ENCODE results near the gene RPS6KA4. TPM values are rescaled to one million over a fixed set of nuclear protein-coding genes. Genes with fewer than 3 reads are reported as not detected.
A peak's percentile ranks its signal among the peaks of the same experiment; 100 is the strongest.

The RPS6KA4 gene
- total RNA-seq, 1 donor from 2014 or later = 34.9 TPM

GRCh38 chr11:64357446-64357845 lies 1.5 kb upstream of the RPS6KA4 start:
- no peak for DNase-seq (ENCODE audit: low spot score)
- Mint-ChIP-seq H3K4me1 (ENCODE audit: low read depth) (peaks cover 45% of the 10 kb centered on the region), H3K27me3 (ENCODE audit: low read depth) (no peaks in the 10 kb centered on the region), H3K9me3 (ENCODE audit: low read depth) (no peaks in the 10 kb centered on the region), H3K36me3 (ENCODE audit: low read depth) (peaks cover 7% of the 10 kb centered on the region), H3K4me3 (ENCODE audit: unreplicated experiment) (no peak overlapping the region), H3K27ac (ENCODE audit: unreplicated experiment) (peak overlapping the region; percentile 2)
- no peak for TF ChIP-seq CTCF (IDR thresholded peaks at IDR 0.05)

- H3K36me3 Mint-ChIP-seq (ENCODE audit: low read depth) = peaks cover 10% of the 10 kb centered on the region
- peak overlapping the region; percentile 74 for H3K27ac Mint-ChIP-seq (ENCODE audit: unreplicated experiment)
- no peak for TF ChIP-seq CTCF (IDR thresholded peaks at IDR 0.05)
- peak overlapping the region; percentile 57 for H3K4me3 Mint-ChIP-seq (ENCODE audit: unreplicated experiment)
- H3K4me1 Mint-ChIP-seq (ENCODE audit: low read depth) = peaks cover 45% of the 10 kb centered on the region
- H3K27me3 Mint-ChIP-seq (ENCODE audit: low read depth) = no peaks in the 10 kb centered on the region
- no peaks in the 10 kb centered on the region for H3K9me3 Mint-ChIP-seq (ENCODE audit: low read depth)
- no peak for DNase-seq (ENCODE audit: low spot score)
These were observed 942 bp upstream of the RPS6KA4 start for GRCh38 chr11:64357904-64358535.

GRCh38 chr11:64358536-64358906 lies 441 bp upstream of the RPS6KA4 start:
- Mint-ChIP-seq H3K27ac (ENCODE audit: unreplicated experiment) (peak overlapping the region; percentile 54), H3K9me3 (ENCODE audit: low read depth) (no peaks in the 10 kb centered on the region), H3K36me3 (ENCODE audit: low read depth) (peaks cover 13% of the 10 kb centered on the region), H3K4me3 (ENCODE audit: unreplicated experiment) (peak overlapping the region; percentile 57), H3K27me3 (ENCODE audit: low read depth) (no peaks in the 10 kb centered on the region), H3K4me1 (ENCODE audit: low read depth) (peaks cover 45% of the 10 kb centered on the region)
- TF ChIP-seq CTCF (IDR thresholded peaks at IDR 0.05) = no peak
- no peak for DNase-seq (ENCODE audit: low spot score)

GRCh38 chr11:64359712-64360445 lies 917 bp downstream of the RPS6KA4 start:
- peak overlapping the region; percentile 59 for H3K27ac Mint-ChIP-seq (ENCODE audit: unreplicated experiment)
- H3K9me3 Mint-ChIP-seq (ENCODE audit: low read depth) = no peaks in the 10 kb centered on the region
- H3K27me3 Mint-ChIP-seq (ENCODE audit: low read depth) = no peaks in the 10 kb centered on the region
- peak overlapping the region; percentile 86 for H3K4me3 Mint-ChIP-seq (ENCODE audit: unreplicated experiment)
- TF ChIP-seq CTCF (IDR thresholded peaks at IDR 0.05) = no peak
- DNase-seq (ENCODE audit: low spot score) = no peak
- peaks cover 20% of the 10 kb centered on the region for H3K36me3 Mint-ChIP-seq (ENCODE audit: low read depth)
- H3K4me1 Mint-ChIP-seq (ENCODE audit: low read depth) = peaks cover 45% of the 10 kb centered on the region

- no peak overlapping the region for H3K27ac Mint-ChIP-seq (ENCODE audit: unreplicated experiment)
These were observed 1.5 kb downstream of the RPS6KA4 start for GRCh38 chr11:64360448-64360921.

More at GRCh38 chr11:64360448-64360921, 1.5 kb downstream of the RPS6KA4 start:
- TF ChIP-seq CTCF (IDR thresholded peaks at IDR 0.05) = no peak
- no peaks in the 10 kb centered on the region for H3K27me3 Mint-ChIP-seq (ENCODE audit: low read depth)
- no peaks in the 10 kb centered on the region for H3K9me3 Mint-ChIP-seq (ENCODE audit: low read depth)
- H3K4me1 Mint-ChIP-seq (ENCODE audit: low read depth) = peaks cover 39% of the 10 kb centered on the region
- DNase-seq (ENCODE audit: low spot score) = no peak
- peaks cover 20% of the 10 kb centered on the region for H3K36me3 Mint-ChIP-seq (ENCODE audit: low read depth)
- peak overlapping the region; percentile 86 for H3K4me3 Mint-ChIP-seq (ENCODE audit: unreplicated experiment)
